Activated naive CD4-positive, alpha-beta T cell (primary cell): ENCODE results near the gene CD7.
A peak's percentile ranks its signal among the peaks of the same experiment; 100 is the strongest.

ENCODE experiments used
- DNase-seq, 4 experiments: peaks; one replicate each; lab custom pipeline; 2025; lab: John Stamatoyannopoulos, UW

The CD7 gene

GRCh38 chr17:82278786-82279391 is 38.5 kb downstream of the CD7 start:
- no peak for DNase-seq

- DNase-seq, result no peak
These were observed 39.1 kb downstream of the CD7 start for GRCh38 chr17:82278308-82278707.

GRCh38 chr17:82277851-82278250 is 39.6 kb downstream of the CD7 start:
- no peak for DNase-seq

- DNase-seq, result no peak
These were observed 40.5 kb downstream of the CD7 start for GRCh38 chr17:82276938-82277337.

- DNase-seq, result no peak
These were observed 42.1 kb downstream of the CD7 start for GRCh38 chr17:82275326-82275725.

- DNase-seq, result no peak
These were observed 43.0 kb downstream of the CD7 start for GRCh38 chr17:82274134-82275020.

GRCh38 chr17:82273327-82274133 is 43.9 kb downstream of the CD7 start, which contains the start of gene CSNK1D:
Gene CSNK1D (minus strand): TSS chr17:82273700. CDS start chr17:82273381, 319 bp downstream.
- peak; percentile 79 to 92 (median 84) for DNase-seq

- DNase-seq, result peak in 2 of 4 experiments; percentile 12 to 20
These were observed 44.7 kb downstream of the CD7 start for GRCh38 chr17:82272495-82273326.

- DNase-seq, result no peak
These were observed 46.0 kb downstream of the CD7 start for GRCh38 chr17:82271401-82271800.

GRCh38 chr17:82270651-82271050 is 46.8 kb downstream of the CD7 start:
- no peak for DNase-seq

- DNase-seq, result no peak
These were observed 47.4 kb downstream of the CD7 start for GRCh38 chr17:82269882-82270500.

- DNase-seq, result no peak
These were observed 48.1 kb downstream of the CD7 start for GRCh38 chr17:82269138-82269881.

GRCh38 chr17:82267575-82268379 is 49.6 kb downstream of the CD7 start:
- DNase-seq, result peak in 1 of 4 experiments; percentile 15

GRCh38 chr17:82266142-82266541 is 51.3 kb downstream of the CD7 start:
- DNase-seq, result no peak
